Astrocyte of the spinal cord (primary cell): ENCODE results near the gene KRTAP2-2.
"Not testable (repeated sequence)": the region's sequence is repeated elsewhere in the genome, so short reads cannot be mapped to it uniquely, and the experiment has no call there.

Experiments used
- DNase-seq: peaks from one replicate; pipeline ENCODE4 v3.0.0; 2011; ENCODE audit warnings: low read depth, low spot score
- H3K4me3 ChIP-seq: 2 replicates; pipeline ENCODE4 v1.5.1; 2011; ENCODE audit warnings: low read depth, mild to moderate bottlenecking, low read length, moderate library complexity
- CTCF ChIP-seq: IDR thresholded peaks from 2 replicates; pipeline ENCODE4 v1.5.1; 2012; ENCODE audit warnings: low read depth, mild to moderate bottlenecking, low read length, inconsistent platforms
- in situ Hi-C: cut with HindIII; loops from 2 replicates; pipeline ENCODE4 v1.10.0; 2017; ENCODE audit warnings: low sequenced_read_pairs

Gene KRTAP2-2

GRCh38 chr17:41096055-41096454 lies 41.0 kb upstream of the KRTAP2-2 start:
- DNase-seq: no peak
- H3K4me3 ChIP-seq: no peak overlapping the region
- no peak for TF ChIP-seq CTCF
- in situ Hi-C loops: no loop called here

GRCh38 chr17:41088760-41089352 lies 33.8 kb upstream of the KRTAP2-2 start:
- in situ Hi-C loops, DNase-seq: not testable (repeated sequence)

GRCh38 chr17:41084100-41084856 lies 29.2 kb upstream of the KRTAP2-2 start, which contains the start of gene KRTAP4-7:
KRTAP4-7 (plus strand) TSS chr17:41084150; CDS start chr17:41084207, 57 bp downstream.
- in situ Hi-C loops, DNase-seq: not testable (repeated sequence)

More at GRCh38 chr17:41088760-41089352, 33.8 kb upstream of the KRTAP2-2 start:
- not testable (repeated sequence) for H3K4me3 ChIP-seq

GRCh38 chr17:41083427-41083826 lies 28.4 kb upstream of the KRTAP2-2 start:
- DNase-seq, H3K4me3 ChIP-seq, in situ Hi-C loops: not testable (repeated sequence)

More at GRCh38 chr17:41084100-41084856, 29.2 kb upstream of the KRTAP2-2 start, which contains the start of gene KRTAP4-7:
- H3K4me3 ChIP-seq: not testable (repeated sequence)

- TF ChIP-seq CTCF: no peak
- no peak overlapping the region for H3K4me3 ChIP-seq
- DNase-seq: no peak
- in situ Hi-C loops: no loop called here
Observed at GRCh38 chr17:41082626-41083025, 27.6 kb upstream of the KRTAP2-2 start.

GRCh38 chr17:41076788-41077187 lies 21.8 kb upstream of the KRTAP2-2 start:
- no peak overlapping the region for H3K4me3 ChIP-seq
- DNase-seq: no peak
- no peak for TF ChIP-seq CTCF
- in situ Hi-C loops: no loop called here

- no peak for TF ChIP-seq CTCF
- in situ Hi-C loops: no loop called here
- DNase-seq: no peak
- H3K4me3 ChIP-seq: no peak overlapping the region
Observed at GRCh38 chr17:41073676-41074075, 18.6 kb upstream of the KRTAP2-2 start.

GRCh38 chr17:41071606-41072360 lies 16.8 kb upstream of the KRTAP2-2 start:
- TF ChIP-seq CTCF: no peak
- DNase-seq: no peak
- H3K4me3 ChIP-seq: no peak overlapping the region
- in situ Hi-C loops: no loop called here
